ENCODE results near the gene WDR87. TPM values are rescaled to one million over a fixed set of nuclear protein-coding genes. Genes with fewer than 3 reads are reported as not detected.

WDR87 gene
- total and polyA plus RNA-seq, 2 of the 8 experiments (the other 6 are each of a cell fraction or from before 2014, with no cell fraction given): not detected

DNA sequence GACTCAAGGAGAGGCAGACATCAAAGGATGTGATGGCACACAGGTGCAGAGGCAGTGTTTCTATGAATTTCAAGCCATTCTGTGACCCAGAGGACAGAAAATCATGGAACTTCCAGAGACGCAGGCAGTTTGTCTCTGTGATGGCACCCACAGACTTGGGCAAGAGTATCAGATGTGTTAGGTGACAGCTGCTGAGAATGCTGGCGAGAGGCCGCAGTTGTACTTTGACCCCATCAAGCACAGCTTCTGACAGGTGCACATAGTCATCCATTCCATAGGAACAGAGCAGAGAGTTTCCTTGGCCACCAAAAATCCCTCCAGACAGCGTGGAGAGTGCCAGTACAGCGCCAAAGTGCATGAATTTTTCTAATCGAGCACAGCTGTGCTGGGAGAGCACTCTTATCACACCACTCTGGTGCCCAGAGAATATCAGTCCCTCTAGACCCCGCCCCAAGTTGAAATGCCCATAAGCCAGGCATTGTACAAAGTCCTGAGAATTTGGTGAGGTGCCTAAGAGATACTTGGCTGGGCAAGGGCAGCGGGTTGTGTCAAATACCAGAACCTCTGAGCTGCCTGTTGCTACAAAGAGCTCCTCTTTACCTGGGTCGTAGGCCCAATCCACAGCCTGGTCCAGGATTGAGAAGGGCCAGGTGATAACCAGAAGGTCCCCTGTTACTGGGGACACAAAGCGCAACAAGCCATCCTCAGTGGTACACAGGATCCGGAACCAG lies 12.4 kb downstream of the WDR87 start:
- H3K23ac ChIP-seq (ENCODE audit: insufficient read length): no peak overlapping the region
- no peak overlapping the region for H2BK12ac ChIP-seq (ENCODE audit: low read depth, low read length)
- H2BK20ac ChIP-seq (ENCODE audit: low read length): no peak overlapping the region
- ChIA-PET CTCF (ENCODE audit: partially characterized antibody) (interaction anchor here (0.8 to 1.9 kb wide), 8 partner anchors 8 to 239 kb away, joined by 3 to 6 read pairs (median 3); no protein-coding TSS in a partner anchor), POLR2A (ENCODE audit: partially characterized antibody) (interaction anchor here (0.9 to 3.3 kb wide), 3 partner anchors 12 to 39 kb away, joined by 3 to 14 read pairs (median 4); partner anchors contain the start of genes SIPA1L3 and WDR87)
- peaks cover 0 to under 1% (median 0%) of the 10 kb centered on the region in 4 experiments; a peak in 1 of 7 replicates for H3K27me3 ChIP-seq (replicated peaks in 1 of 4; ENCODE audit: control insufficient read depth in 3 of 4, extremely low read depth in 1 of 4, insufficient read depth in 3 of 4, low read length in 3 of 4)
- H3K4ac ChIP-seq (replicated peaks; ENCODE audit: insufficient read length, low read depth, low read length): no peak overlapping the region
- no peak overlapping the region for H3K27ac ChIP-seq (ENCODE audit: low read depth, low read length)
- no peaks in the 10 kb centered on the region for H4K20me1 ChIP-seq (replicated peaks in 1 of 2; ENCODE audit: control insufficient read depth in 1 of 2, insufficient read depth in 2 of 2, low read length in 2 of 2)
- no peaks in the 10 kb centered on the region for H3K79me2 ChIP-seq (ENCODE audit: control insufficient read depth in 1 of 2, insufficient read depth in 2 of 2, low read length in 2 of 2)
- H2AK5ac ChIP-seq (ENCODE audit: low read depth, low read length): no peak overlapping the region
- no peak overlapping the region for H3K14ac ChIP-seq (ENCODE audit: insufficient read length)
- no peaks in the 10 kb centered on the region for H3K23me2 ChIP-seq (ENCODE audit: low read depth, low read length)
- H3K18ac ChIP-seq (ENCODE audit: extremely low read depth, low read length): no peak overlapping the region; the same call in 1 of the 2 replicates
- no peak overlapping the region for H2BK15ac ChIP-seq (ENCODE audit: low read length)
- H3K36me3 ChIP-seq (ENCODE audit: control insufficient read depth in 2 of 4, insufficient read depth in 4 of 4, low read length in 3 of 4): no peaks in the 10 kb centered on the region
- no peak overlapping the region for H4K8ac ChIP-seq (ENCODE audit: extremely low read depth, insufficient read depth, low read length)
- H2BK5ac ChIP-seq (ENCODE audit: low read depth, low read length): no peak overlapping the region
- H4K5ac ChIP-seq (ENCODE audit: insufficient read length, low read depth, low read length): no peak overlapping the region
- no peak overlapping the region for H2AFZ ChIP-seq (ENCODE audit: low read length)
- TF ChIP-seq BACH1 (IDR thresholded peaks at IDR 0.05; ENCODE audit: low read length): no peak
- TF ChIP-seq, protein P1, sequence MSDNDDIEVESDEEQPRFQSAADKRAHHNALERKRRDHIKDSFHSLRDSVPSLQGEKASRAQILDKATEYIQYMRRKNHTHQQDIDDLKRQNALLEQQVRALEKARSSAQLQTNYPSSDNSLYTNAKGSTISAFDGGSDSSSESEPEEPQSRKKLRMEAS (IDR thresholded peaks at IDR 0.05): no peak
- no peak for TF ChIP-seq EZH2 (IDR thresholded peaks at IDR 0.05; ENCODE audit: low read depth, low read length, severe bottlenecking)
- TF ChIP-seq MAFK (IDR thresholded peaks at IDR 0.05; ENCODE audit: low read depth, low read length): no peak
- TF ChIP-seq NANOG (IDR thresholded peaks at IDR 0.05; ENCODE audit: insufficient read depth, low read depth, low read length, poor library complexity, severe bottlenecking): no peak
- TF ChIP-seq, protein P2, sequence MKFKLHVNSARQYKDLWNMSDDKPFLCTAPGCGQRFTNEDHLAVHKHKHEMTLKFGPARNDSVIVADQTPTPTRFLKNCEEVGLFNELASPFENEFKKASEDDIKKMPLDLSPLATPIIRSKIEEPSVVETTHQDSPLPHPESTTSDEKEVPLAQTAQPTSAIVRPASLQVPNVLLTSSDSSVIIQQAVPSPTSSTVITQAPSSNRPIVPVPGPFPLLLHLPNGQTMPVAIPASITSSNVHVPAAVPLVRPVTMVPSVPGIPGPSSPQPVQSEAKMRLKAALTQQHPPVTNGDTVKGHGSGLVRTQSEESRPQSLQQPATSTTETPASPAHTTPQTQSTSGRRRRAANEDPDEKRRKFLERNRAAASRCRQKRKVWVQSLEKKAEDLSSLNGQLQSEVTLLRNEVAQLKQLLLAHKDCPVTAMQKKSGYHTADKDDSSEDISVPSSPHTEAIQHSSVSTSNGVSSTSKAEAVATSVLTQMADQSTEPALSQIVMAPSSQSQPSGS (IDR thresholded peaks at IDR 0.05; ENCODE audit: low read length): no peak
- no peak for TF ChIP-seq SRF (IDR thresholded peaks at IDR 0.05; ENCODE audit: low read depth, low read length)
- TF ChIP-seq CREB1 (IDR thresholded peaks at IDR 0.05): no peak
- no peak for TF ChIP-seq FOSL1 (IDR thresholded peaks at IDR 0.05; ENCODE audit: insufficient read depth, low read depth, low read length)
- no peaks in the 10 kb centered on the region for H3K9me3 ChIP-seq (ENCODE audit: insufficient read depth in 2 of 2, low read depth in 1 of 2, low read length in 1 of 2)
- no peak overlapping the region for H3K4me3 ChIP-seq (ENCODE audit: extremely low read depth in 1 of 4, insufficient read depth in 2 of 4, low read depth in 3 of 4, low read length in 4 of 4)
- H3K4me1 ChIP-seq (replicated peaks in 1 of 4; ENCODE audit: control insufficient read depth in 3 of 4, insufficient read depth in 4 of 4, low read length in 3 of 4): no peaks in the 10 kb centered on the region
- FAIRE-seq: no peak
- H3K79me1 ChIP-seq (ENCODE audit: low read depth, low read length): no peaks in the 10 kb centered on the region
- 91% methylated on average over 11 of the region's 11 CpGs; no CpG with 5 or more reads in 1 of the 2 experiments for WGBS, 2 experiments (ENCODE audit: extremely low coverage in 1 of 2, insufficient coverage in 1 of 2, insufficient read length in 1 of 2, insufficient replicate concordance in 2 of 2, low coverage in 1 of 2, low lambda C conversion rate in 2 of 2, missing lambda C conversion rate in 1 of 2)
- H3K4me2 ChIP-seq (ENCODE audit: insufficient read depth in 1 of 2, low read depth in 2 of 2, low read length in 2 of 2): no peak overlapping the region
- H3K56ac ChIP-seq (replicated peaks; ENCODE audit: insufficient read length, low read depth, low read length): no peak overlapping the region
- H2BK120ac ChIP-seq (replicated peaks; ENCODE audit: low read depth, low read length): no peak overlapping the region
- DNase-seq (ENCODE audit: low read depth in 1 of 2, low spot score in 2 of 2): no peak
- H4K91ac ChIP-seq (replicated peaks; ENCODE audit: insufficient read length, low read length): no peak overlapping the region
- no peak overlapping the region for H3K9ac ChIP-seq (replicated peaks in 1 of 4; ENCODE audit: extremely low read depth in 1 of 4, low read depth in 3 of 4, low read length in 3 of 4)

Measured in H1 (cell line).